ENCODE measurements around the gene PURA.

Gene PURA

DNA sequence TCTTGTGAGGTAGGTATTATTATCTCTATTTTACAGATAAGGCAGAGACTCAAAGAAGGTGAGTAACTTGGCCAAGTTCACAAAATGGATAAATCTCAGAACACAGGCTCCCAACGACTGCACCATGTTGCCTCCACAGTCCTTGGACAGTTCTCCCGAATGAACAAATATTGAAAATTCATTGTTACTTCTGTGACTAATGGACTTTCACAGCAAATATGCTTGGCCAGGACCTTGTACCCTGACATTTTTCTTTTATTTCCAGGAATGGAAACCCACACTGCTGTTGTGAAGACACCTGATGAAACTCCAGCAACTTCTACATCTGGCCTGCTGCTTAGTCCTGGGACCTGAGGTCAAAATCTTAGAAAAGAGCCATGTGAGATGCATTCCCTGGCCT, 58.6 kb downstream of the PURA start:
- TF ChIP-seq, protein P1, sequence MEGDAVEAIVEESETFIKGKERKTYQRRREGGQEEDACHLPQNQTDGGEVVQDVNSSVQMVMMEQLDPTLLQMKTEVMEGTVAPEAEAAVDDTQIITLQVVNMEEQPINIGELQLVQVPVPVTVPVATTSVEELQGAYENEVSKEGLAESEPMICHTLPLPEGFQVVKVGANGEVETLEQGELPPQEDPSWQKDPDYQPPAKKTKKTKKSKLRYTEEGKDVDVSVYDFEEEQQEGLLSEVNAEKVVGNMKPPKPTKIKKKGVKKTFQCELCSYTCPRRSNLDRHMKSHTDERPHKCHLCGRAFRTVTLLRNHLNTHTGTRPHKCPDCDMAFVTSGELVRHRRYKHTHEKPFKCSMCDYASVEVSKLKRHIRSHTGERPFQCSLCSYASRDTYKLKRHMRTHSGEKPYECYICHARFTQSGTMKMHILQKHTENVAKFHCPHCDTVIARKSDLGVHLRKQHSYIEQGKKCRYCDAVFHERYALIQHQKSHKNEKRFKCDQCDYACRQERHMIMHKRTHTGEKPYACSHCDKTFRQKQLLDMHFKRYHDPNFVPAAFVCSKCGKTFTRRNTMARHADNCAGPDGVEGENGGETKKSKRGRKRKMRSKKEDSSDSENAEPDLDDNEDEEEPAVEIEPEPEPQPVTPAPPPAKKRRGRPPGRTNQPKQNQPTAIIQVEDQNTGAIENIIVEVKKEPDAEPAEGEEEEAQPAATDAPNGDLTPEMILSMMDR (IDR thresholded peaks at IDR 0.05; ENCODE audit: low read depth, low read length) = no peak
- TF ChIP-seq EZH2phosphoT487 (IDR thresholded peaks at IDR 0.05; ENCODE audit: low read depth) = no peak
- no peaks in the 10 kb centered on the region for H3K27me3 ChIP-seq (ENCODE audit: low read depth, low read length)

DNA sequence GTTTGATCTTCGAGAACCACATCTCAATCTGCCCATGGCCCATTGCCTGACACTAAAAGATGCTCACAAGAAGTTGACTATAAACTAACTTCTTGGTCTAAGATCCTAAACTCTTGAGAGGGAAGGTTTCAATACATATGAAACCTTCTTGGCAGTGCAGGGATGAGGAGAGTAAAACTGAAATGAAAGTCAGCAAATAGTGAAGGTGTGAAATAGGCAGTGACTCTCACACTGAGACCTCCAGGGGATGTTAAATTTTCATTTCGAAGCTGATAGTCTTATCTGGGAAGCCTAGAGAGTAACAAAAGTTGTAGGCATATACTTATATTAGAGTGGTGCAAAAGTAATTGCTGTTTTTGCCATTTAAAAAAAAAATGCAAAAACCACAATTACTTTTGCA, 60.1 kb downstream of the PURA start:
- no peaks in the 10 kb centered on the region for H3K9me3 ChIP-seq (ENCODE audit: insufficient read depth, low read length)
- no peak overlapping the region for H3K27ac ChIP-seq (ENCODE audit: low read length)
- no peaks in the 10 kb centered on the region for H3K27me3 ChIP-seq (ENCODE audit: low read depth, low read length)
- H3K4me1 ChIP-seq (ENCODE audit: low read length) = peaks cover 6% of the 10 kb centered on the region; the same call in 1 of the 2 replicates
- H2AFZ ChIP-seq (ENCODE audit: low read depth, low read length) = no peak overlapping the region
- peak overlapping the region; percentile 95 for H3K4me2 ChIP-seq (ENCODE audit: low read length)
- H3K79me2 ChIP-seq (ENCODE audit: low read length) = peaks cover 13% of the 10 kb centered on the region; the same call in 1 of the 2 replicates
- H3K9ac ChIP-seq (ENCODE audit: low read length) = no peak overlapping the region
- H4K20me1 ChIP-seq (ENCODE audit: insufficient read depth, low read length) = no peaks in the 10 kb centered on the region
- H3K36me3 ChIP-seq (replicated peaks; ENCODE audit: low read depth, low read length) = no peaks in the 10 kb centered on the region
- TF ChIP-seq, protein P1 (IDR thresholded peaks at IDR 0.05; ENCODE audit: low read depth, low read length) = no peak
- no peak for TF ChIP-seq EZH2phosphoT487 (IDR thresholded peaks at IDR 0.05; ENCODE audit: low read depth)
- H3K4me3 ChIP-seq (ENCODE audit: low read length) = peak overlapping the region; percentile 99; the same call in 1 of the 2 replicates

More for the DNA sequence above, 58.6 kb downstream of the PURA start:
- H3K36me3 ChIP-seq (replicated peaks; ENCODE audit: low read depth, low read length) = no peaks in the 10 kb centered on the region
- H3K9ac ChIP-seq (ENCODE audit: low read length) = no peak overlapping the region
- H3K27ac ChIP-seq (ENCODE audit: low read length) = no peak overlapping the region
- H3K79me2 ChIP-seq (ENCODE audit: low read length) = peaks cover 13% of the 10 kb centered on the region; the same call in 1 of the 2 replicates
- no peak overlapping the region for H3K4me2 ChIP-seq (ENCODE audit: low read length)
- no peak overlapping the region for H3K4me3 ChIP-seq (ENCODE audit: low read length)
- H3K9me3 ChIP-seq (ENCODE audit: insufficient read depth, low read length) = no peaks in the 10 kb centered on the region
- no peaks in the 10 kb centered on the region for H4K20me1 ChIP-seq (ENCODE audit: insufficient read depth, low read length)
- H2AFZ ChIP-seq (ENCODE audit: low read depth, low read length) = no peak overlapping the region
- peaks cover 7% of the 10 kb centered on the region; the same call in 1 of the 2 replicates for H3K4me1 ChIP-seq (ENCODE audit: low read length)

DNA sequence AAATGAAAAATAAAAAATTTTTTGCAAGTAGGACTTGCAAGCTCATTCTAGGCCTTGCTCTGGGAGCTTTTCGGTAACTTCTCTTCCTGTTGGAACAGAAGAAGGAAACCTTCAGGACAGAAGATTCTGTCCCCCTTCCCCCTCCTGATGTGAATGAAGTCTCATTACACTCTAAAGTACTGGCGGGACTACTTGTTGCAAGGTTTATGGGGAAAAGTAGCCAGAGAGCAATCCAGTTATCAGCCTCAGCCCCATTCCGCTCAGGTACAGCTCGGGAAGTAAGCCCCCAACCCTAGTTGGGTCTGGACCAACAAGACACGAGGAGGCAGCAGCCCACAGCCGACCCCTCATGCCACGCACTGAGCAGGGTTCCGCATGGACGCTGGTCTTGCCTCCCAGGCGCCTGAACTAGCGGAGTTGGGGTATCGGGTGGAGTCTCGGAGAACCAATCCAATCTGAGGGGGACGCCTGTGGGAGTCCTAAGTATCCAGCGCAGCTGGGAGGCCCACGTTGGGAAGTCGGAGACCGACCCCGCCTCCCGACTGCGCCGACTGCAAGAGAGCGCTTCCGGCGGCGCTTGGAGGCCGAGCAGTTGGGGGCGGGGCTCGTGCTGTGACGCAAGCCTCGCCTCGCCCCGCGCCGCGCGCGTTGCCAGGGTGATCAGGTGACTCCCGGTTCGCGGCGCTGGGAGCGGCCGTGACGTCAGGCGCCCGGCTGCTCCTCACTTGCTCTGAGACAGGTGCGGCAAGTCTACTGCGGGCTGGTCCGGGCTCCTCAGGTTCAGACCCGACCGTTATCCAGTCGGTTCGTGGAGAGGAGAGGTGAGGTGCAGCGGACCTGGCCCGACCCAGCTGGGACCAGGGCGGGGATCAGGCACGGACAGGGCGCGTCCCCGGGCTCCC, 60.8 kb downstream of the PURA start, which contains the start of gene CYSTM1:
Gene CYSTM1 (plus strand): TSS at position 724 of the 902 bp plus-strand sequence. CDS start 19,278 bp downstream, outside the sequence.
- Histone ChIP-seq H3K27ac (ENCODE audit: low read length) (peak within 1 kb of the TSS; percentile 51), H4K20me1 (ENCODE audit: insufficient read depth, low read length) (no peaks in the 10 kb centered on the region), H2AFZ (ENCODE audit: low read depth, low read length) (peak within 1 kb of the TSS; percentile 94), H3K4me3 (ENCODE audit: low read length) (peak within 1 kb of the TSS; percentile 99), H3K79me2 (ENCODE audit: low read length) (peaks cover 13% of the 10 kb centered on the region; the same call in 1 of the 2 replicates), H3K9me3 (ENCODE audit: insufficient read depth, low read length) (no peaks in the 10 kb centered on the region), H3K4me1 (ENCODE audit: low read length) (peaks cover 6% of the 10 kb centered on the region; the same call in 1 of the 2 replicates), H3K4me2 (ENCODE audit: low read length) (peak within 1 kb of the TSS; percentile 95), H3K27me3 (ENCODE audit: low read depth, low read length) (no peaks in the 10 kb centered on the region), H3K36me3 (replicated peaks; ENCODE audit: low read depth, low read length) (no peaks in the 10 kb centered on the region), H3K9ac (ENCODE audit: low read length) (peak within 1 kb of the TSS; percentile 86)
- no peak for TF ChIP-seq EZH2phosphoT487 (IDR thresholded peaks at IDR 0.05; ENCODE audit: low read depth)
- TF ChIP-seq, protein P1 (IDR thresholded peaks at IDR 0.05; ENCODE audit: low read depth, low read length) = no peak

All from OCI-LY3 (cell line).